Cerebellar cortex (tissue), 1 donor: ENCODE measurements around the gene ZBTB4.

ENCODE experiments used
- DNase-seq: peaks from one replicate; pipeline ENCODE4 v3.0.0-alpha.2; 2015; ENCODE audit warnings: low spot score

ZBTB4 gene

DNA sequence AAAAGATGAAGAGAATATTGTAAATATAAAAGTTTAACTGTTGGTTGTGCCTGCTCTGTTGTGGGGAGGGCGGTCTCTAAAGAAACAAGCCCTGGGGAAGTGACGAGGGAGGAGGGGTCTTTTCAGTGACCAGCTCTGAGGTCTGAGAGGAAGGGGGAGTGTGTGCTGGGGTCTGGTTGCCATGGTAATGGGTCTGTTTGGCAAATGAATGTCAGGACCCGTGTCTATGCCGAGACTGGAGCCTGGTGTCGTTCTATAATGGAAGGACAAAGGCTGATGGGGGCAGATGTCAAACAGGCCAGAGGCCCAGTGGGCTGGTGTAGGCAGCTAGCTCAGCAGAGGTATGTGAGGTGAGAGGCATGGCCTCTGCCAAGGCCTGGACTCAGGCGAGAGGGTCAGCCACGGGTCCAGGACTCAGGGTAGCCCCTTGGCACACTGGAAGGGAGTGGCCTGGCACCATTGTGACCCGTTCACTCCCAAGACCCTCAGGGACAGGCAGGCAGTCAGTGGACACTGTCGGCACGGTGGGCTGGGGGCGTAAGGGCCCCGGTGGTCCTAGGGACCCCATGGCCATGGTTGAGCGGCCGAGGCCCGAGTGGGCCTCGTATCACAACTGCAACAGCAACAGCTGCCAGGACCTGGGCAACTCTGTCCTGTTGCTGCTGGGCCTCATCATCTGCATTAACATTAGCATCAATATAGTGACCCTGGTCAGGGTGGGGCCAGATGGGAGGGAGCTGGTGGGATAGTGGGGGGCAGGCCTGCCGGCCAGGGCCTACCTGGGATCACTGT, 59.4 kb downstream of the ZBTB4 start, which contains the start of gene SPEM1:
TSS of gene SPEM1 (plus strand) at position 506 of the 792 bp plus-strand sequence. CDS start at position 567, 61 bp downstream.
- DNase-seq, result no peak

DNA sequence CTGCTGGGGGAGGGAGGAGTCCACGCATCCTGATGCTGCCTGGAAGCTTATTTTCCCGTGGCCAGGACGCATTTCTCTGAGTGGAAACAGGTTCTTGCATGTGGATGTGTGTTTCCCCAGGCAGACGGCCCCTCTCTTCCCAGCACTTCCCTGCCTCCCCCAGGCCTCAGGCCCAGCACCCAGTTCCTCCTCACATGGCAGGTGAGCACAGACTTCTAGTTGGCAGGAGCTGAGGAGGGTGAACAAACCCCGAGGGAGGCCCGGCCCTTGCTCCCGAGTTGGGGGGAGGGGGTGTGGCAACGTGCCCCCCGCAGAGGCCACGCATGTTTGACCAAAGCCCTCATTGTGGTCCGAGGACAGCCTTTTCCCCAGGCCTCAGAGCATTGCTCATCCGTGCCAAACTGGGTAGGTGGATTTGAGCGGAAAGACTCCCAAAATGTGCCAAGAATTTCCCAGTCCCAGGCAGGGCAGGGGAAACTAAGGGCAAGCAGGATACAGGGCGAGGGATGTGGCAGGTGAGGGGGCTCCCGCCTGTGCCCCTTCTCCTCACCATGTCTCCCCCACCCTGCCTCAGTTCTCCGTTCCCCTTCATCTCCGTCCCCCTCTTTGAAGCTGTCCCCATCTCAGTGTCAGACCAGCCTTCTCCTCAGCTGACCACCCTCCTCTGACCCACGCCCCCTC, 60.8 kb downstream of the ZBTB4 start:
- no peak for DNase-seq

DNA sequence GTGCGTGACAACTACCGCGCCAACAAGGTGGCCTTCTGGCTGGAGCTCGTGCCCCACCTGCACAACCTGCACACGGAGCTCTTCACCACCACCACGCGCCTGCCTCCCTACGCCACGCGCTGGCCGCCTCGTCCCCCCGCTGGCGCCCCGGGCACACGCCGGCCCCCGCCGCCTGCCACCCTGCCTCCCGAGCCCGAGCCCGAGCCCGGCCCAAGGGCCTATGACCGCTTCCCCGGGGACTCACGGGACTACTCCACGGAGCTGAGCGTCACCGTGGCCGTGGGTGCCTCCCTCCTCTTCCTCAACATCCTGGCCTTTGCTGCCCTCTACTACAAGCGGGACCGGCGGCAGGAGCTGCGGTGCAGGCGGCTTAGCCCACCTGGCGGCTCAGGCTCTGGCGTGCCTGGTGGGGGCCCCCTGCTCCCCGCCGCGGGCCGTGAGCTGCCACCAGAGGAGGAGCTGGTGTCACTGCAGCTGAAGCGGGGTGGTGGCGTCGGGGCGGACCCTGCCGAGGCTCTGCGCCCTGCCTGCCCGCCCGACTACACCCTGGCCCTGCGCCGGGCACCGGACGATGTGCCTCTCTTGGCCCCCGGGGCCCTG, 62.3 kb downstream of the ZBTB4 start:
- DNase-seq, result no peak

DNA sequence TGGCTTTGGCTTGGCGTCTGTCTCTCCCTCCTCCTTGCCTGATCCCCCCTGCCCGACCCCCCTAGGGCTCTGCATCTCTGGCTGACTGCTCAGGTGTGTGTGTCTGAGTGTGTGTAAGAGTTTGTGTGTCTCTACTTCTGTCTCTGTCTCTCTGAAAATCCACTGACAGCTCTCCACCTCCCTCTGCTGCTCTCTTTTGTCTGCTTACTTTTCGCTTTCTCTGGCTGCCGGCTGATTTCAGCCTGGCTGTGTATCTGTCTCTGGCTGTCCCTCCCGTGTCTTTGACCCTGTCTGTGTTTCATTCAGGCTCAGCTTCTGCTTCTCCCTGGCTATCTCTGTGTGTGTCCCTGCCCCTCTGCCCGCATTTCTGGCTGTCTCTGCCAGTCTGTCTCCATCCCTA, 63.1 kb downstream of the ZBTB4 start:
- no peak for DNase-seq

DNA sequence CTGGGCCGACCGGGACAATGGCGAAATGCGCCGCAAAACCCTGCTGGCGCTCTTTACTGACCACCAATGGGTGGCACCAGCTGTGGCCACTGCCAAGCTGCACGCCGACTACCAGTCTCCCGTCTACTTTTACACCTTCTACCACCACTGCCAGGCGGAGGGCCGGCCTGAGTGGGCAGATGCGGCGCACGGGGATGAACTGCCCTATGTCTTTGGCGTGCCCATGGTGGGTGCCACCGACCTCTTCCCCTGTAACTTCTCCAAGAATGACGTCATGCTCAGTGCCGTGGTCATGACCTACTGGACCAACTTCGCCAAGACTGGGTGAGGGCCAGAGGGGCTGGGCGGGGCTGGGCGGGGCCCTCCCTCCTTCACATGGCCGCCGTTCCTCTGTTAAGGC, 63.6 kb downstream of the ZBTB4 start:
- DNase-seq, result no peak

DNA sequence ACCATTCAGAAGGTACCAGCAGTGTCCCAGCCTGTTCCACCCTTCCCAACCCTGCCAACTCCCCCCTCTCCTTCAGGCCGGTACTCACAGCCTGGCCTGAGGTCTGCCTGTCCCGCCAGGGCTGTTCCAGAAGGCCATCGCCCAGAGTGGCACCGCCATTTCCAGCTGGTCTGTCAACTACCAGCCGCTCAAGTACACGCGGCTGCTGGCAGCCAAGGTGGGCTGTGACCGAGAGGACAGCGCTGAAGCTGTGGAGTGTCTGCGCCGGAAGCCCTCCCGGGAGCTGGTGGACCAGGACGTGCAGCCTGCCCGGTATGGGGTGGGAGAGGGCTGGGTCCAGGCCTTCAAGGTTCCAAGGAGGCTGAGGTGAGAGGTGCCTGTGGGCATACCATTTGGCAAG, 64.6 kb downstream of the ZBTB4 start:
- DNase-seq, result no peak

DNA sequence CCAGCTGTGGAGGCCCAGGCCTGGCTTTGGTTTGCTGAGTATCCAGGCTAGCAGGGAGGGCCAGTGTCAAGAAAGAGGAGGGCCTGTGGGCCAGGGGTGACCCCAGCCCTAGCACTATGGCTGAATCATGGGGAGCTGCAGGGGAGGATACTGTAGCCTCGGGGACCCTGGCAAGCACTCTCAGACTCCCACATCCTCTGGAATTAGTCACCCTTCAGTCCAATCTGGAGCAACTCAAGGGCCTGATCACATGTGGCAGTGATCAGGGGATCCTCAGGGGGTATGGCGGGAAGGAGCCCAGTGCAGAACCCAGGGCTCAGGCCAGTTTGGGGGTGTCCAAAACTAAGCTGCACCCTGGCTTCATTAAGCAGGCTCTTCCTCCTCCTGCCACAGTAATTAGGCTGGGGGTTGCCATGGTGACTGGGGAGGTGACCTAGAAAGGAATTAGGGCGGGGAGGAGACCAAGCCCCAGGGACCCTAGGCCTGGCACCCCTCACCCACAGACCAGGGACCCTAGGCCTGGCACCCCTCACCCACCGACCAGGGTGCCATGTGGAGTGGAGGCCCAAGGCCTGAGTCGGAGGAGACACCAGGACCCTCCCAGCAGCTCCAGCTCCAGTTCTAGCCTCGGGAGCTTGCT, 66.0 kb downstream of the ZBTB4 start:
- no peak for DNase-seq

DNA sequence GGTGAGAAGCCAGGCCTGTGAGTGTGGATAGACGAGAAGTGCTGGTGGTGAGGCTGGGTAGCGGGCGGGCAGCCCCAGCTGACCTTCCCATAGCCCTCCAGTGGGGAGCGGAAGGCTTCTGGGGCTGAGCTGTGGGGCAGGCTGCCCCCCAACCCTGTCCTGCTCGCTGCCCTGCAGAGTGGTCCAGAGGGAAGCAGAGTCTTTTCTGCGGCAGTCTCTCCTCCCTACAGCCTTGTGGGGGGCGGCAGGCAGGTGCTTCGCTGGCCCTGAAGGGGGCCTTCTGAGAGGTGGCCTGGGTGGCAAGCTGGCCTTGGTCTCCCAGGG, 68.0 kb downstream of the ZBTB4 start:
- no peak for DNase-seq

DNA sequence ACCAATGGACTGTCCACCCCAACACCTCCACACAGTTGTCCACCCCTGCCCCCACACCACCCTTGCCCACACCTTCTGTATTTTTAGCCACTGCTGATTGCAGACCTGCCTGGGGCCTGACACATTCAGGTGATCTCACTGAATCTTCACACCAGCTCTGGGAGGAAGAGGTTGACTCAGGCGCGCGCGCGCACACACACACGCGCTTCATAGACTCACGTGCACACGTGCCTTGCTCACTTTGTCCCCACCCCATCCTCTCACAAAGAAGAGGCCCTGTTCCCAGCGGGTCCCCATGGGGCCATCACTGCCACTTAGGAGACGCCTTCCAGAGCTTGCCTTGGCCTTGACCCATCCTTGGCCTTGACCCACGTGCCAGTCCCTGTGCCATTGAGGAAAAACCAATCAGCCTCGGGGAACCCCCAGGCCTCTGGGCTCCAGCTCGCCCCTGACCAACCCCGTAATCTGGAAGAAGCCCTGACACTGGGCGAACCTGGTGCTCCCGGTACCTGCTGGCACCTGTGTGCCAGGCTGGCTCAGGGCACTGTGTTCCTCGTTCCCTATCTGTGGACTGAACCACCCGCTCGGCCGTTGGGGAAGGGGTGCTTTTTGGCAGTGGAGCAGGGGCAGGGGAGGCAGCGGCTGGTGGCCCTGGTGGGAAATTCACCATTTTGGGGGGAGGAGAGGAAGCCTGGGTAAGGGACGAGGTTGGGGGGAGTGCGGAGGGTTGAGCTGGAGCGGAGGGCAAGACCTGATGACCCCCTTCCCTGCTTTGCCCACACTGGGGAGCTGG, 68.6 kb downstream of the ZBTB4 start:
- no peak for DNase-seq

DNA sequence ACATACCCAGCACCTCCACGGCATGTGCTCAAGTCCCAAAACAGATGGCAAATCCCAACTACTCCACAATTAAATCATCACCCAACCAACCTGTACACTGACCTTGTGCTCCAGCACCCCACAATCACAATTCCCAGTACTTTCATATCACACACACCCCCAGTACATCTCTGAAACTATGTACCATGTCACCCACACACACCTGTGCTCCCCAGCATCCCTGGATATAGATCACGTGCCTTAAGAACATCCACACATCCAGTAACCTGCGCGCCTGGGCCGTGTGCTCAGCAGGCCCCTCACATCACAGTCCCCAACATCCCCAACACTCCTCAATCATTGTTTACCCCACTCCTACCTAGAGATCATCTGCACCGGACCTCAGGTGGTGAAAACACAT, 69.7 kb downstream of the ZBTB4 start:
- no peak for DNase-seq
